ENCODE data around the gene SLC44A3. TPM values are rescaled to one million over a fixed set of nuclear protein-coding genes. Genes with fewer than 3 reads are reported as not detected.
A peak's percentile ranks its signal among the peaks of the same experiment; 100 is the strongest.

SLC44A3 gene
- total and polyA plus RNA-seq, 4 donors = 9.3 to 31.8 (median 11.6) TPM

DNA sequence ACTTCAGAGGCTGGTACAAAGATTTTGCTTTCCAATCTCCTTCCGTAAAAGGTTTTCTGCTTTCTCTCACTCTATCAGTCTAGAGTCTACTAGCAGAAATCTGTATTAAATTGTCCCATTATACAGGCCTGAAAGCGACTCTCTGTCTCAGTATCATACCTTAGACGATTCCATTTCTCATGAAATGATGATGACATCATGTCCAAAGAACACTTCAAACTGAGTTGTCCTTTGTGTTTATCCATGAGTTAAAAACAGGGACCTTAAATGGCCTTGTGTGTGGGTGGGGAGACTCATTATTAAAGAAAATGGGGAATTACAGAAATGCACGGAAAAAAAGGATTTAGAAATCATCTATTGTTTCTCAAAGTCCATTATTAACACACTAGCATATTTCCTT, 21.0 kb upstream of the SLC44A3 start:
- ATAC-seq (ENCODE audit: insufficient read depth, low FRiP score) (no peak), DNase-seq (no peak)
- H3K27me3 ChIP-seq (ENCODE audit: control insufficient read depth in 3 of 3, insufficient read depth in 3 of 3, low read length in 2 of 3) = no peaks in the 10 kb centered on the region
- H3K9ac ChIP-seq (ENCODE audit: insufficient read depth in 1 of 2, low read length in 2 of 2) = no peak overlapping the region
- H3K36me3 ChIP-seq (ENCODE audit: control insufficient read depth in 4 of 4, insufficient read depth in 4 of 4, low read length in 4 of 4) = no peaks in the 10 kb centered on the region
- H3K27ac ChIP-seq (ENCODE audit: low read depth in 1 of 2, low read length in 1 of 2) = no peak overlapping the region
- TF ChIP-seq, protein P1, sequence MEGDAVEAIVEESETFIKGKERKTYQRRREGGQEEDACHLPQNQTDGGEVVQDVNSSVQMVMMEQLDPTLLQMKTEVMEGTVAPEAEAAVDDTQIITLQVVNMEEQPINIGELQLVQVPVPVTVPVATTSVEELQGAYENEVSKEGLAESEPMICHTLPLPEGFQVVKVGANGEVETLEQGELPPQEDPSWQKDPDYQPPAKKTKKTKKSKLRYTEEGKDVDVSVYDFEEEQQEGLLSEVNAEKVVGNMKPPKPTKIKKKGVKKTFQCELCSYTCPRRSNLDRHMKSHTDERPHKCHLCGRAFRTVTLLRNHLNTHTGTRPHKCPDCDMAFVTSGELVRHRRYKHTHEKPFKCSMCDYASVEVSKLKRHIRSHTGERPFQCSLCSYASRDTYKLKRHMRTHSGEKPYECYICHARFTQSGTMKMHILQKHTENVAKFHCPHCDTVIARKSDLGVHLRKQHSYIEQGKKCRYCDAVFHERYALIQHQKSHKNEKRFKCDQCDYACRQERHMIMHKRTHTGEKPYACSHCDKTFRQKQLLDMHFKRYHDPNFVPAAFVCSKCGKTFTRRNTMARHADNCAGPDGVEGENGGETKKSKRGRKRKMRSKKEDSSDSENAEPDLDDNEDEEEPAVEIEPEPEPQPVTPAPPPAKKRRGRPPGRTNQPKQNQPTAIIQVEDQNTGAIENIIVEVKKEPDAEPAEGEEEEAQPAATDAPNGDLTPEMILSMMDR (IDR thresholded peaks at IDR 0.05; ENCODE audit: control extremely low read depth, extremely low read depth) = no peak
- no peak overlapping the region for H3K4me3 ChIP-seq
- no peaks in the 10 kb centered on the region for H3K9me3 ChIP-seq (ENCODE audit: control insufficient read depth in 4 of 4, insufficient read depth in 3 of 4, low read length in 3 of 4)
- H3K4me1 ChIP-seq (ENCODE audit: control insufficient read depth in 5 of 5, insufficient read depth in 5 of 5, low read length in 5 of 5) = peaks cover 0 to 29% (median 6%) of the 10 kb centered on the region in 5 donors
- 59 to 74% methylated on average over 4 of the region's 4 CpGs for WGBS, 2 donors

DNA sequence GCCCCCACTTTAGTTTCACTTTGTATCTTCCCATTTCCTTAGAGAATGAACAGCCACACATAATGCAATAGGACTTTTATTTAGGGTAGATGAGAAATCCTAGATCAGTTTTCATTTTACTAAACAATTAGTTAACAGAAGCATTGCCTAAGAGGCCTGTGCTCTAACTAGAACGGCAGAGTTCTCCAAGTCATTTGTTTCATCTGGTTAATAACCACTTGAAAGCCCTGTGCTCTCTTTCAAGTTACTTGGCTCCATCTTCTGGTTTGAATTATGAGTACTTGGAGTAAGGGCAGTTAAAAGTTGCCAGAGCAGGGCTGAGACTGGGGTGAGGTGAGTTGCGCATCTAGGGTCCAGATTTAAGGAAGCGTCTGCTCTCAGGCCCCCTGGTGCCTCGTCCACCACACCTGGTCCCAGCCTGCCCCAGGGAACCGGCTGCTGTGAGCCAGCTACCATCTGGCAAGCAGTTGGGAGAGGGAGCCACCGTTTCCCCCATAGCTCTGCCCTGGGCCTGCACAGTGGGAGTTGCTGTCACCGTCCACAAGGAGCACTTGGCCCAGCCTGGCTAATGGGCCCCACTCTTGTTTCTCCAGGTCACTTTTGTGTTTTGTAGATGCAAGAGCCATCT, 18.1 kb upstream of the SLC44A3 start:
- Histone ChIP-seq H3K4me3 (no peak overlapping the region), H3K36me3 (ENCODE audit: control insufficient read depth in 4 of 4, insufficient read depth in 4 of 4, low read length in 4 of 4) (no peaks in the 10 kb centered on the region), H3K27ac (ENCODE audit: low read depth in 1 of 2, low read length in 1 of 2) (peak overlapping the region; percentile 73 to 77), H3K9me3 (ENCODE audit: control insufficient read depth in 4 of 4, insufficient read depth in 3 of 4, low read length in 3 of 4) (no peaks in the 10 kb centered on the region), H3K4me1 (ENCODE audit: control insufficient read depth in 5 of 5, insufficient read depth in 5 of 5, low read length in 5 of 5) (peaks cover 0 to 40% (median 6%) of the 10 kb centered on the region in 5 donors), H3K9ac (ENCODE audit: insufficient read depth in 1 of 2, low read length in 2 of 2) (peak overlapping the region in 1 of 2 donors; percentile 69), H3K27me3 (ENCODE audit: control insufficient read depth in 3 of 3, insufficient read depth in 3 of 3, low read length in 2 of 3) (no peaks in the 10 kb centered on the region)
- ATAC-seq (ENCODE audit: insufficient read depth, low FRiP score) = peak; percentile 66
- TF ChIP-seq, protein P1 (IDR thresholded peaks at IDR 0.05; ENCODE audit: control extremely low read depth, extremely low read depth) = no peak
- 32 to 36% methylated on average over 7 of the region's 7 CpGs for WGBS, 2 donors
- peak; percentile 21 to 87 (median 82) for DNase-seq

DNA sequence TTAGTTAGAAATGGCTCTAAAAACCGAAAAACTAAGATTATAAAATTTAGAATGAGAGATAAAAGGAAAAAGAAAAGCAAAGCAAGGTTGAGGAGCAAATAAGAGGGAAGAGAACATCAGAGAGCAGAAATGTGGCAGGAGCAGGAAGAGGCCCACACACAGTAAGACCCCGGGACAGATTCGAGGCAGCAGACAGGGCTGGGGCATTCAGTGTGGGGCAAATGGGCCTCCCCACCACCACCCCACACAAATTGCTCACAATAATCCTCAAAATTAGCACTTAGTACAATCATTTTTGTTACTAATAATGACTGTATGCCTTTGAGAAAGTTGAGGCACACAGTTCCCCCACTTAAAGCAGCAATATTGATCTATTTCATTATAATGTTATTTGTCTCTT, 17.1 kb upstream of the SLC44A3 start:
- H3K4me1 ChIP-seq (ENCODE audit: control insufficient read depth in 5 of 5, insufficient read depth in 5 of 5, low read length in 5 of 5) = peaks cover 0 to 40% (median 3%) of the 10 kb centered on the region in 5 donors
- no peak for ATAC-seq (ENCODE audit: insufficient read depth, low FRiP score)
- H3K4me3 ChIP-seq = no peak overlapping the region
- TF ChIP-seq, protein P1 (IDR thresholded peaks at IDR 0.05; ENCODE audit: control extremely low read depth, extremely low read depth) = no peak
- no peaks in the 10 kb centered on the region for H3K36me3 ChIP-seq (ENCODE audit: control insufficient read depth in 4 of 4, insufficient read depth in 4 of 4, low read length in 4 of 4)
- no peaks in the 10 kb centered on the region for H3K27me3 ChIP-seq (ENCODE audit: control insufficient read depth in 3 of 3, insufficient read depth in 3 of 3, low read length in 2 of 3)
- H3K27ac ChIP-seq (ENCODE audit: low read depth in 1 of 2, low read length in 1 of 2) = peak overlapping the region in 1 of 2 donors; percentile 17
- WGBS, 2 donors = 56 to 79% methylated on average over 3 of the region's 3 CpGs
- H3K9me3 ChIP-seq (ENCODE audit: control insufficient read depth in 4 of 4, insufficient read depth in 3 of 4, low read length in 3 of 4) = no peaks in the 10 kb centered on the region
- H3K9ac ChIP-seq (ENCODE audit: insufficient read depth in 1 of 2, low read length in 2 of 2) = no peak overlapping the region
- no peak for DNase-seq
